Body of pancreas (tissue), 4 donors: ENCODE measurements around the gene HES1.

Experiments
- CTCF ChIP-seq, 7 experiments: fragments of 450-650 bp in 4 of 7; fragments of 200-600 bp in 3 of 7; sonication (generic) in 3 of 7; IDR thresholded peaks; one replicate each; pipeline ENCODE4 v1.5.1; 2016 to 2019; ENCODE audit warnings: antibody characterized with exemption in 7 of 7
- POLR2A ChIP-seq, 3 donors: fragments of 450-650 bp; IDR thresholded peaks; one replicate each; pipeline ENCODE4 v1.6.1; 2016; ENCODE audit warnings: antibody characterized with exemption in 3 of 3, mild to moderate bottlenecking in 2 of 3

- no peak for TF ChIP-seq CTCF (IDR thresholded peaks at IDR 0.05)
- TF ChIP-seq POLR2A (IDR thresholded peaks at IDR 0.05) = no peak
These were observed 14.9 kb upstream of the HES1 start for GRCh38 chr3:194120789-194121770.
